IMR-90 (cell line): ENCODE results near the gene PEAK1.

Experiments used
- MXI1 ChIP-seq: IDR thresholded peaks from 2 replicates; pipeline ENCODE4 v1.6.1; 2012; ENCODE audit warnings: low read depth, mild to moderate bottlenecking, low read length, moderate library complexity, borderline replicate concordance
- RFX5 ChIP-seq: IDR thresholded peaks from 2 replicates; pipeline ENCODE4 v1.8.0; 2012; ENCODE audit warnings: low read depth, mild to moderate bottlenecking, low read length, moderate library complexity
- TF ChIP-seq, protein P1 (sequence below): conservative IDR thresholded peaks from 2 replicates; pipeline ENCODE4 v1.5.1; 2012; ENCODE audit warnings: mild to moderate bottlenecking, low read depth, low read length, improper control_type of control experiment

DNA sequence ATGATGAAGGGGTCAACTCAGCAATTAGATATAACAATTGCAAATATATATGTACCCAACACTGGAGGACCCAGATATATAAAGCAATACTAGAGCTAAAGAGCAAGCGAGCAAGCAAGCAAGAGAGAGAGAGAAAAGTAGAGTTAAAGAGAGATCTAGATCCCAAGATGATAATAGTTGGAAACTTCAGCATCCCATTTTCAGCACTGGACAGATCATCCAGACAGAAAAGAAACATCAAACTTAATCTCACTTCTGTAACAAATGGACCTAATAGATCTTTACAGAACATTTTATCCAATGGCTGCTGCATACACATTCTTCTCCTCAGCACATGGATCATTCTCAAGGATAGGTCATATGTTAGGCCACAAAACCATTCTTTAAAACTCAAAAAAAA, 23.2 kb downstream of the PEAK1 start:
- TF ChIP-seq RFX5, result no peak
- no peak for TF ChIP-seq MXI1
- TF ChIP-seq, protein P1, sequence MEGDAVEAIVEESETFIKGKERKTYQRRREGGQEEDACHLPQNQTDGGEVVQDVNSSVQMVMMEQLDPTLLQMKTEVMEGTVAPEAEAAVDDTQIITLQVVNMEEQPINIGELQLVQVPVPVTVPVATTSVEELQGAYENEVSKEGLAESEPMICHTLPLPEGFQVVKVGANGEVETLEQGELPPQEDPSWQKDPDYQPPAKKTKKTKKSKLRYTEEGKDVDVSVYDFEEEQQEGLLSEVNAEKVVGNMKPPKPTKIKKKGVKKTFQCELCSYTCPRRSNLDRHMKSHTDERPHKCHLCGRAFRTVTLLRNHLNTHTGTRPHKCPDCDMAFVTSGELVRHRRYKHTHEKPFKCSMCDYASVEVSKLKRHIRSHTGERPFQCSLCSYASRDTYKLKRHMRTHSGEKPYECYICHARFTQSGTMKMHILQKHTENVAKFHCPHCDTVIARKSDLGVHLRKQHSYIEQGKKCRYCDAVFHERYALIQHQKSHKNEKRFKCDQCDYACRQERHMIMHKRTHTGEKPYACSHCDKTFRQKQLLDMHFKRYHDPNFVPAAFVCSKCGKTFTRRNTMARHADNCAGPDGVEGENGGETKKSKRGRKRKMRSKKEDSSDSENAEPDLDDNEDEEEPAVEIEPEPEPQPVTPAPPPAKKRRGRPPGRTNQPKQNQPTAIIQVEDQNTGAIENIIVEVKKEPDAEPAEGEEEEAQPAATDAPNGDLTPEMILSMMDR, result no peak
